ENCODE measurements around the gene FAM184B.

The FAM184B gene

GRCh38 chr4:17633600-17633999, 147.8 kb downstream of the FAM184B start:
- DNase-seq (ENCODE audit: low spot score), result no peak

- DNase-seq (ENCODE audit: low spot score), result no peak
Observed at GRCh38 chr4:17630228-17630627, 151.2 kb downstream of the FAM184B start.

- DNase-seq (ENCODE audit: low spot score), result no peak
Observed at GRCh38 chr4:17624821-17625220, 156.6 kb downstream of the FAM184B start.

- no peak for DNase-seq (ENCODE audit: low spot score)
Observed at GRCh38 chr4:17623451-17624001, 157.9 kb downstream of the FAM184B start.

GRCh38 chr4:17619416-17620105, 161.9 kb downstream of the FAM184B start:
- no peak for DNase-seq (ENCODE audit: low spot score)

GRCh38 chr4:17618926-17619325, 162.5 kb downstream of the FAM184B start:
- no peak for DNase-seq (ENCODE audit: low spot score)

GRCh38 chr4:17616283-17616682, 165.1 kb downstream of the FAM184B start:
- DNase-seq (ENCODE audit: low spot score), result no peak

- DNase-seq (ENCODE audit: low spot score), result peak; percentile 94
Observed at GRCh38 chr4:17614416-17615299, 166.8 kb downstream of the FAM184B start, which contains the start of gene MED28. TSS of gene MED28 (plus strand) at chr4:17614641. CDS start at chr4:17614655, 14 bp downstream.

GRCh38 chr4:17613761-17614415, 167.5 kb downstream of the FAM184B start:
- no peak for DNase-seq (ENCODE audit: low spot score)

GRCh38 chr4:17605236-17605635, 176.2 kb downstream of the FAM184B start:
- no peak for DNase-seq (ENCODE audit: low spot score)

GRCh38 chr4:17599826-17600225, 181.6 kb downstream of the FAM184B start:
- DNase-seq (ENCODE audit: low spot score), result no peak

- no peak for DNase-seq (ENCODE audit: low spot score)
Observed at GRCh38 chr4:17597517-17597916, 183.9 kb downstream of the FAM184B start.

- no peak for DNase-seq (ENCODE audit: low spot score)
Observed at GRCh38 chr4:17595471-17596005, 185.9 kb downstream of the FAM184B start.

- DNase-seq (ENCODE audit: low spot score), result no peak
Observed at GRCh38 chr4:17589355-17589754, 192.1 kb downstream of the FAM184B start.

GRCh38 chr4:17587094-17587822, 194.2 kb downstream of the FAM184B start:
- DNase-seq (ENCODE audit: low spot score), result no peak

GRCh38 chr4:17584521-17585213, 196.8 kb downstream of the FAM184B start:
- DNase-seq (ENCODE audit: low spot score), result no peak

GRCh38 chr4:17583941-17584340, 197.5 kb downstream of the FAM184B start:
- DNase-seq (ENCODE audit: low spot score), result no peak

GRCh38 chr4:17583276-17583675, 198.1 kb downstream of the FAM184B start:
- DNase-seq (ENCODE audit: low spot score), result no peak

GRCh38 chr4:17580969-17581368, 200.5 kb downstream of the FAM184B start:
- DNase-seq (ENCODE audit: low spot score), result no peak

Measured in CD4-positive, alpha-beta T cell treated with Interleukin-15 for 4 hours (primary cell).